ENCODE results near the gene HBEGF.

DNA sequence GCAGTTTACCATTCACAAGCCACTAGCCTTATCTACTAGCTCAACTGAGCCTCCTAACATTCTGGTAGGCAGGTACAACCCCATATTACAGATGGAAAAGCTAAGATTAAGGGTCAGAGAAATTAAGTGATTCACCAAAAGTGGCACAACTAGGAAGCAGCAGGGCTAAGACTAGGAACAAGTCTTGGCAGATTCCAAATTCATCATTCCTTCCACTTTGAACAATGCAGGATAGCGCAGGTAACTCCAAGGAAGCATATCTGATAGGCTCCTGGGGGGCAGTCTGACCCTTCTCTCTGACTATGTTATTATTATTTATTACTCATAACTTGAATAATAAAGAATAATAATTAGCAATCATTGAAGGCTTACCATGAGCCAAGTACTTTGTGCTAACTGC lies 8.5 kb downstream of the HBEGF start:
- TF ChIP-seq CTCF (IDR thresholded peaks at IDR 0.05; ENCODE audit: low read length) (no peak), EZH2 (optimal IDR thresholded peaks at IDR 0.05; ENCODE audit: low read depth, low read length) (no peak)

Data from MM.1S (cell line).